ENCODE measurements around the gene SRC. TPM values are rescaled to one million over a fixed set of nuclear protein-coding genes. Genes with fewer than 3 reads are reported as not detected.

SRC gene
- polyA plus RNA-seq, 1 experiment: 35.4 TPM

GRCh38 chr20:37310951-37311350, 35.0 kb upstream of the SRC start:
- H3K36me3 ChIP-seq (ENCODE audit: control insufficient read depth, insufficient read depth, low read length): peaks cover 4% of the 10 kb centered on the region; the same call in 1 of the 2 replicates
- no peak for DNase-seq (ENCODE audit: low read depth)
- CTCF ChIA-PET: interaction anchor here (0.8 kb wide), 1 partner anchor 13 kb away, joined by 3 read pairs; no protein-coding TSS in a partner anchor
- H3K27me3 ChIP-seq (ENCODE audit: control insufficient read depth, insufficient read depth, low read length): no peaks in the 10 kb centered on the region
- TF ChIP-seq CTCF (IDR thresholded peaks at IDR 0.05; ENCODE audit: insufficient read depth, low read depth, low read length): no peak
- no peak overlapping the region for H3K4me3 ChIP-seq (ENCODE audit: low read depth, low read length)
- POLR2A ChIA-PET: no interaction called here

GRCh38 chr20:37311710-37312355, 34.1 kb upstream of the SRC start:
- DNase-seq (ENCODE audit: low read depth): no peak
- H3K36me3 ChIP-seq (ENCODE audit: control insufficient read depth, insufficient read depth, low read length): peaks cover 8% of the 10 kb centered on the region; the same call in 1 of the 2 replicates
- ChIA-PET CTCF (interaction anchor here (0.8 to 1.3 kb wide), 3 partner anchors 12 kb away, joined by 3 to 4 read pairs (median 3); no protein-coding TSS in a partner anchor), POLR2A (no interaction called here)
- H3K4me3 ChIP-seq (ENCODE audit: low read depth, low read length): no peak overlapping the region
- TF ChIP-seq CTCF (IDR thresholded peaks at IDR 0.05; ENCODE audit: insufficient read depth, low read depth, low read length): no peak
- H3K27me3 ChIP-seq (ENCODE audit: control insufficient read depth, insufficient read depth, low read length): no peaks in the 10 kb centered on the region

GRCh38 chr20:37313546-37314091, 32.3 kb upstream of the SRC start:
- CTCF ChIA-PET: interaction anchor here (1.1 to 1.6 kb wide), 2 partner anchors 14 to 17 kb away, joined by 4 to 5 read pairs; no protein-coding TSS in a partner anchor
- no peak for DNase-seq (ENCODE audit: low read depth)
- Histone ChIP-seq H3K4me3 (ENCODE audit: low read depth, low read length) (no peak overlapping the region), H3K27me3 (ENCODE audit: control insufficient read depth, insufficient read depth, low read length) (no peaks in the 10 kb centered on the region), H3K36me3 (ENCODE audit: control insufficient read depth, insufficient read depth, low read length) (peaks cover 7% of the 10 kb centered on the region; the same call in 1 of the 2 replicates)
- POLR2A ChIA-PET: interaction anchor here (0.6 kb wide), 1 partner anchor 43 kb away, joined by 3 read pairs; no protein-coding TSS in a partner anchor
- TF ChIP-seq CTCF (IDR thresholded peaks at IDR 0.05; ENCODE audit: insufficient read depth, low read depth, low read length): no peak

- Histone ChIP-seq H3K4me3 (ENCODE audit: low read depth, low read length) (no peak overlapping the region), H3K36me3 (ENCODE audit: control insufficient read depth, insufficient read depth, low read length) (peaks cover 7% of the 10 kb centered on the region; the same call in 1 of the 2 replicates), H3K27me3 (ENCODE audit: control insufficient read depth, insufficient read depth, low read length) (no peaks in the 10 kb centered on the region)
- ChIA-PET POLR2A (no interaction called here), CTCF (interaction anchor here (1.1 to 1.6 kb wide), 2 partner anchors 14 to 17 kb away, joined by 4 to 5 read pairs; no protein-coding TSS in a partner anchor)
- DNase-seq (ENCODE audit: low read depth): no peak
- no peak for TF ChIP-seq CTCF (IDR thresholded peaks at IDR 0.05; ENCODE audit: insufficient read depth, low read depth, low read length)
Measured at GRCh38 chr20:37314099-37314498, 31.8 kb upstream of the SRC start.

- CTCF ChIA-PET: interaction anchor here (1.3 to 1.6 kb wide), 2 partner anchors 15 to 32 kb away, joined by 5 read pairs; no protein-coding TSS in a partner anchor
- H3K36me3 ChIP-seq (ENCODE audit: control insufficient read depth, insufficient read depth, low read length): peaks cover 7% of the 10 kb centered on the region; the same call in 1 of the 2 replicates
- DNase-seq (ENCODE audit: low read depth): no peak
- H3K4me3 ChIP-seq (ENCODE audit: low read depth, low read length): no peak overlapping the region
- H3K27me3 ChIP-seq (ENCODE audit: control insufficient read depth, insufficient read depth, low read length): no peaks in the 10 kb centered on the region
- no peak for TF ChIP-seq CTCF (IDR thresholded peaks at IDR 0.05; ENCODE audit: insufficient read depth, low read depth, low read length)
- POLR2A ChIA-PET: no interaction called here
Measured at GRCh38 chr20:37314617-37315016, 31.3 kb upstream of the SRC start.
